Naive thymus-derived CD4-positive, alpha-beta T cell (primary cell): Measurements from ENCODE around the gene CMIP. TPM values are rescaled to one million over a fixed set of nuclear protein-coding genes. Genes with fewer than 3 reads are reported as not detected.

ENCODE experiments used
- ATAC-seq: fragments of 150-1000 bp; cut with Tn5 transposase; 2 replicates; pipeline ENCODE4 v1.10.0; 2021; ENCODE audit warnings: mild to moderate bottlenecking, moderate library complexity
- CTCF ChIA-PET: fragments of 350-600 bp; sonication (Branson Sonifier 250); formaldehyde crosslinking; loops from one replicate; lab custom pipeline; 2021; ENCODE audit warnings: antibody characterized with exemption; lab: Charles Lee
- POLR2A ChIA-PET: fragments of 350-600 bp; sonication (Branson Sonifier 250); formaldehyde crosslinking; loops from one replicate; lab custom pipeline; 2021; ENCODE audit warnings: antibody characterized with exemption, inconsistent platforms; lab: Charles Lee
- DNase-seq, 9 donors: peaks; one replicate each; pipeline versions ENCODE4 v3.0.0 to v3.0.0-alpha.2; 2020 to 2022; ENCODE audit warnings: mixed read lengths in 1 of 9
- H3K27ac ChIP-seq: one replicate; pipeline ENCODE4 v1.7.0; 2013; ENCODE audit warnings: mild to moderate bottlenecking, low read depth, low read length, moderate library complexity
- H3K27me3 ChIP-seq, 2 donors: one replicate each; pipeline ENCODE4 v1.7.0; 2013; ENCODE audit warnings: low read length in 2 of 2, mild to moderate bottlenecking in 2 of 2, moderate library complexity in 2 of 2; ENCODE audit not compliant: control insufficient read depth in 2 of 2, insufficient read depth in 2 of 2
- H3K36me3 ChIP-seq, 3 experiments: 1 replicate in 2 of 3; 2 replicates in 1 of 3; pipeline ENCODE4 v1.7.0; 2013; ENCODE audit warnings: low read length in 3 of 3, mild to moderate bottlenecking in 3 of 3, moderate library complexity in 1 of 3; ENCODE audit not compliant: insufficient read depth in 3 of 3, control insufficient read depth in 2 of 3
- H3K4me1 ChIP-seq, 2 donors: one replicate each; pipeline ENCODE4 v1.7.0; 2013; ENCODE audit warnings: low read length in 2 of 2, mild to moderate bottlenecking in 2 of 2, moderate library complexity in 1 of 2; ENCODE audit not compliant: control insufficient read depth in 2 of 2, insufficient read depth in 2 of 2
- H3K4me3 ChIP-seq: 2 replicates; pipeline ENCODE4 v1.7.0; 2013; ENCODE audit warnings: mild to moderate bottlenecking, low read length
- H3K9me3 ChIP-seq, 3 experiments: 1 replicate in 2 of 3; 2 replicates in 1 of 3; pipeline ENCODE4 v1.7.0; 2013; ENCODE audit warnings: low read length in 3 of 3; ENCODE audit not compliant: control insufficient read depth in 2 of 3
- H3K27ac Mint-ChIP-seq, 9 donors: one replicate each; pipeline ENCODE4 v1.8.0; 2020 to 2022; ENCODE audit warnings: mixed read lengths in 9 of 9, mild to moderate bottlenecking in 8 of 9, moderate library complexity in 5 of 9, inconsistent platforms in 2 of 9
- H3K27me3 Mint-ChIP-seq, 5 donors: one replicate each; pipeline ENCODE4 v1.8.0; 2021 to 2022; ENCODE audit warnings: mixed read lengths in 5 of 5, mild to moderate bottlenecking in 1 of 5
- H3K36me3 Mint-ChIP-seq, 5 donors: one replicate each; pipeline ENCODE4 v1.8.0; 2020 to 2022; ENCODE audit warnings: mixed read lengths in 5 of 5, mild to moderate bottlenecking in 3 of 5, inconsistent platforms in 1 of 5
- H3K4me1 Mint-ChIP-seq, 7 donors: one replicate each; pipeline ENCODE4 v1.8.0; 2020 to 2022; ENCODE audit warnings: mixed read lengths in 7 of 7, mild to moderate bottlenecking in 3 of 7, inconsistent platforms in 1 of 7
- H3K4me3 Mint-ChIP-seq, 10 donors: one replicate each; pipeline ENCODE4 v1.8.0; 2020 to 2022; ENCODE audit warnings: mild to moderate bottlenecking in 10 of 10, mixed read lengths in 10 of 10, moderate library complexity in 6 of 10, inconsistent platforms in 2 of 10
- H3K9me3 Mint-ChIP-seq, 11 donors: one replicate each; pipeline ENCODE4 v1.8.0; 2020 to 2022; ENCODE audit warnings: mixed read lengths in 11 of 11, mild to moderate bottlenecking in 4 of 11, inconsistent platforms in 1 of 11, moderate library complexity in 1 of 11
- intact Hi-C, 2 donors: fragments of 100-400 bp; cut with micrococcal nuclease; formaldehyde crosslinking; loops; one replicate each; pipeline ENCODE4 v1.15.1; 2023
- polyA plus RNA-seq, 2 donors: library from polyadenylated mRNA; unstranded; fragments of 300-500 nt; fragmentation: Illumina TruSeq; gene quantifications; one replicate each; pipeline ENCODE4 v1.2.3, GENCODE V29; 2021
- total RNA-seq, 6 experiments: library from RNA in 5 of 6; stranded (reverse) in 5 of 6; gene quantifications; 1 replicate in 5 of 6; 2 replicates in 1 of 6; pipeline ENCODE4 v1.2.3 and lab custom pipeline; 2021 to 2026

Gene CMIP
- total and polyA plus RNA-seq, 7 experiments from 2014 or later: 0.66 to 75.4 (median 34.3) TPM

DNA sequence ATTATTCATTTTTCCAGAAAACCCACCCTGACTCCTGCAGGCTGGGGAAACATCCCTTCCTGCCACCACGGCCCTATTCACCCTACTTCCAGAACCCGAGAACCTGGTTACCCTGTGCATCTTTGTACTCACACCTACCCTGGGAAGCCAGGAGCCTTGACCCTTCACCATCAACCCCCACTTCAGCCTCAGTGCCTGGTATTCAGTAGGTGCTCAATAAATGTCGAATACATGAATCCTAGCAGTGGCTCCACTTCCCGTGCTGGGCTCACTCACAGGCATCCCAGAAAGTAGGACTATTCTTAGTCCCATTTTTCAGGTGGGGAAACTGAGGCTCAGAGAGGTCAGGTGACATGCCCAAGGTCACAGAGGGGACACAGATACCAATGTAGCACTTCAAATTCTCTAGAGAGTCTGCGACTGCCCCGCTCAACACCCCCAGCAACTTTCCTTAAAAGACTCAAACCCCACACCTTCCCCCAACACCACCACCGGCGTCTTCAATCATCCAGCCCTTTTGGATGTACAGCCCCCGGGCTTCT lies 36.1 kb upstream of the CMIP start:
- POLR2A ChIA-PET: interaction anchor here (0.6 kb wide), 1 partner anchor 13 kb away, joined by 5 read pairs; no protein-coding TSS in a partner anchor
- Mint-ChIP-seq H3K4me1 (peaks cover 0 to 7% (median 0%) of the 10 kb centered on the region in 7 donors), H3K4me3 (no peak overlapping the region), H3K27me3 (peaks cover 0 to 16% (median 0%) of the 10 kb centered on the region in 5 donors), H3K27ac (peak overlapping the region in 1 of 9 donors; percentile 25), H3K36me3 (no peaks in the 10 kb centered on the region), H3K9me3 (peaks cover 0 to 3% (median 0%) of the 10 kb centered on the region in 11 donors)
- intact Hi-C loops: no loop called here
- ATAC-seq (no peak), DNase-seq (no peak)
- Histone ChIP-seq H3K36me3 (no peaks in the 10 kb centered on the region), H3K9me3 (no peaks in the 10 kb centered on the region), H3K27ac (no peak overlapping the region), H3K4me3 (no peak overlapping the region), H3K27me3 (no peaks in the 10 kb centered on the region), H3K4me1 (no peaks in the 10 kb centered on the region)
- CTCF ChIA-PET: no interaction called here

- Mint-ChIP-seq H3K27me3 (peaks cover 0 to 16% (median 0%) of the 10 kb centered on the region in 5 donors), H3K27ac (peak overlapping the region in 1 of 9 donors; percentile 25), H3K9me3 (peaks cover 0 to 3% (median 0%) of the 10 kb centered on the region in 11 donors), H3K4me3 (no peak overlapping the region), H3K4me1 (peaks cover 0 to 7% (median 0%) of the 10 kb centered on the region in 7 donors), H3K36me3 (no peaks in the 10 kb centered on the region)
- Histone ChIP-seq H3K27ac (no peak overlapping the region), H3K4me3 (no peak overlapping the region), H3K4me1 (no peaks in the 10 kb centered on the region), H3K27me3 (no peaks in the 10 kb centered on the region), H3K9me3 (no peaks in the 10 kb centered on the region), H3K36me3 (no peaks in the 10 kb centered on the region)
- DNase-seq: no peak
- no peak for ATAC-seq
- CTCF ChIA-PET: no interaction called here
- intact Hi-C loops: no loop called here
- POLR2A ChIA-PET: interaction anchor here (0.6 kb wide), 1 partner anchor 12 kb away, joined by 5 read pairs; no protein-coding TSS in a partner anchor
Measured at GRCh38 chr16:81409016-81409556, 35.5 kb upstream of the CMIP start.

- no peaks in the 10 kb centered on the region for H3K36me3 Mint-ChIP-seq
- H3K27me3 ChIP-seq: no peaks in the 10 kb centered on the region
- H3K4me3 ChIP-seq: no peak overlapping the region
- peaks cover 0 to 23% (median 0%) of the 10 kb centered on the region in 5 donors for H3K27me3 Mint-ChIP-seq
- H3K9me3 ChIP-seq: no peaks in the 10 kb centered on the region
- peaks cover 0 to 11% (median 5%) of the 10 kb centered on the region in 7 donors for H3K4me1 Mint-ChIP-seq
- DNase-seq: no peak
- ChIA-PET CTCF (no interaction called here), POLR2A (no interaction called here)
- no peak overlapping the region for H3K27ac ChIP-seq
- no peaks in the 10 kb centered on the region for H3K4me1 ChIP-seq
- no peak overlapping the region for H3K4me3 Mint-ChIP-seq
- intact Hi-C loops: no loop called here
- no peaks in the 10 kb centered on the region for H3K36me3 ChIP-seq
- no peaks in the 10 kb centered on the region for H3K9me3 Mint-ChIP-seq
- peak overlapping the region in 1 of 9 donors; percentile 51 for H3K27ac Mint-ChIP-seq
- no peak for ATAC-seq
Measured at GRCh38 chr16:81410643-81411293, 33.8 kb upstream of the CMIP start.

- Histone ChIP-seq H3K4me3 (no peak overlapping the region), H3K27ac (no peak overlapping the region), H3K9me3 (no peaks in the 10 kb centered on the region), H3K36me3 (no peaks in the 10 kb centered on the region), H3K27me3 (no peaks in the 10 kb centered on the region), H3K4me1 (no peaks in the 10 kb centered on the region)
- intact Hi-C loops: no loop called here
- Mint-ChIP-seq H3K4me1 (peaks cover 0 to 11% (median 5%) of the 10 kb centered on the region in 7 donors), H3K4me3 (no peak overlapping the region), H3K27ac (no peak overlapping the region), H3K9me3 (no peaks in the 10 kb centered on the region), H3K36me3 (no peaks in the 10 kb centered on the region), H3K27me3 (peaks cover 0 to 21% (median 0%) of the 10 kb centered on the region in 5 donors)
- ATAC-seq (no peak), DNase-seq (no peak)
- POLR2A ChIA-PET: interaction anchor here (0.5 kb wide), 1 partner anchor 212 kb away, joined by 3 read pairs; no protein-coding TSS in a partner anchor
- CTCF ChIA-PET: interaction anchor here (0.8 kb wide), 1 partner anchor 22 kb away, joined by 3 read pairs; no protein-coding TSS in a partner anchor
Measured at GRCh38 chr16:81413245-81413990, 31.2 kb upstream of the CMIP start.

DNA sequence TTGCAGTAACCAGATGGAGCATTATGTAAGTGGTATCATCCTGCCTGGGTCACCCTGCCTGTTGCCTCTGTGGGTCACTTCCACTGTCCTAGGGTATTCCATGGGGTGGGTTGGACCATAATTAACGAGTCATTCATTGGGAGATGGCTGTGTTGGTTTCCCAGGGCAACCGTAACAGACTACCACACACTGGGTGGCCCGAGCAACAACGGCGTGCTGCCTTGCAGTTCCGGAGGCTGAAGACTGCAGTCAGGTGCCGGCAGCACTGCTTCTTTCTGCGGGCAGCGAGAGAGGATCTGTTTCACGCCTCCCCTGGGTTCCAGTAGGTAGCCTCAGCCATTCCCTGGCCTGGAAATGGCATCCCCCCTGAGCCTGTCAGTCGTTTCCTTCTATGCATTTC lies 28.9 kb upstream of the CMIP start:
- Histone ChIP-seq H3K27me3 (no peaks in the 10 kb centered on the region), H3K4me1 (no peaks in the 10 kb centered on the region), H3K4me3 (no peak overlapping the region), H3K9me3 (no peaks in the 10 kb centered on the region), H3K36me3 (no peaks in the 10 kb centered on the region), H3K27ac (no peak overlapping the region)
- no peak for ATAC-seq
- H3K4me3 Mint-ChIP-seq: no peak overlapping the region
- ChIA-PET CTCF (no interaction called here), POLR2A (no interaction called here)
- peaks cover 0 to 11% (median 0%) of the 10 kb centered on the region in 5 donors for H3K27me3 Mint-ChIP-seq
- no peaks in the 10 kb centered on the region for H3K9me3 Mint-ChIP-seq
- intact Hi-C loops: no loop called here
- H3K27ac Mint-ChIP-seq: no peak overlapping the region
- DNase-seq: no peak
- peaks cover 0 to 6% (median 5%) of the 10 kb centered on the region in 7 donors for H3K4me1 Mint-ChIP-seq
- no peaks in the 10 kb centered on the region for H3K36me3 Mint-ChIP-seq

GRCh38 chr16:81416749-81417148 lies 27.9 kb upstream of the CMIP start:
- ChIA-PET POLR2A (no interaction called here), CTCF (no interaction called here)
- Histone ChIP-seq H3K9me3 (no peaks in the 10 kb centered on the region), H3K4me3 (no peak overlapping the region), H3K27me3 (no peaks in the 10 kb centered on the region), H3K4me1 (no peaks in the 10 kb centered on the region), H3K27ac (no peak overlapping the region), H3K36me3 (no peaks in the 10 kb centered on the region)
- Mint-ChIP-seq H3K9me3 (no peaks in the 10 kb centered on the region), H3K4me3 (no peak overlapping the region), H3K27me3 (peaks cover 0 to 11% (median 0%) of the 10 kb centered on the region in 5 donors), H3K27ac (no peak overlapping the region), H3K36me3 (no peaks in the 10 kb centered on the region), H3K4me1 (peaks cover 0 to 6% (median 5%) of the 10 kb centered on the region in 7 donors)
- intact Hi-C loops: no loop called here
- DNase-seq (no peak), ATAC-seq (no peak)
